Activated naive CD8-positive, alpha-beta T cell treated with anti-CD3 and anti-CD28 coated beads for 36 hours (primary cell): ENCODE results near the gene PLEKHA6. TPM values are rescaled to one million over a fixed set of nuclear protein-coding genes. Genes with fewer than 3 reads are reported as not detected.

Source experiments
- DNase-seq: peaks from one replicate; pipeline ENCODE4 v3.0.0; 2021
- H3K27ac Mint-ChIP-seq: one replicate; pipeline ENCODE4 v1.8.0; 2022; ENCODE audit warnings: mild to moderate bottlenecking, moderate library complexity, mixed read lengths
- H3K27me3 Mint-ChIP-seq: one replicate; pipeline ENCODE4 v1.8.0; 2022; ENCODE audit warnings: mild to moderate bottlenecking, mixed read lengths
- H3K36me3 Mint-ChIP-seq: one replicate; pipeline ENCODE4 v1.8.0; 2021; ENCODE audit warnings: mild to moderate bottlenecking, mixed read lengths
- H3K4me1 Mint-ChIP-seq: one replicate; pipeline ENCODE4 v1.8.0; 2021; ENCODE audit warnings: mixed read lengths
- H3K4me3 Mint-ChIP-seq: one replicate; pipeline ENCODE4 v1.8.0; 2022; ENCODE audit warnings: mild to moderate bottlenecking, moderate library complexity, mixed read lengths
- H3K9me3 Mint-ChIP-seq: one replicate; pipeline ENCODE4 v1.8.0; 2022; ENCODE audit warnings: mixed read lengths
- total RNA-seq, 2 experiments: library from RNA; stranded (reverse); gene quantifications; one replicate each; pipeline ENCODE4 v1.2.3, GENCODE V29; 2021

The PLEKHA6 gene
- total RNA-seq, 2 experiments from 2014 or later: 0.74 to 1.5 TPM

GRCh38 chr1:204274446-204274845 lies 85.3 kb downstream of the PLEKHA6 start:
- Mint-ChIP-seq H3K4me1 (no peaks in the 10 kb centered on the region), H3K27ac (no peak overlapping the region), H3K36me3 (no peaks in the 10 kb centered on the region), H3K27me3 (no peaks in the 10 kb centered on the region), H3K4me3 (no peak overlapping the region), H3K9me3 (no peaks in the 10 kb centered on the region)
- no peak for DNase-seq

DNA sequence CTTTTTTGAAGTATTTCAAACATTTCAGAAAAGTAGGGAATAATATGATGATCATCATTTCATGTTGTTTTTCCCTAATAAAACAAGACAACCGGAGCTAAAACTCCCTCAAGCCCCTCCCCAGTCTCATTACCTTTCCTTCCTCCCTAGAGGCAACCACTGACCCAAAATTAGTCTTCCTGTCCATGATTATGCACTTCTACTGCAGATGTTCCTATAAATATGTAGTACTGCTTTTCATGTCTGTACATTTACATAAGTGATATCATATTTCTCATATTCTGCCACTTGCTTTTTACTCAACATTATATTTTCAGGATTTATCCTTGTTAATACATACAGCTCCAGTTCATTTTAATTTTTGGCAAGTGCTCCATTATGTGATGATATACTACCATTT lies 87.2 kb downstream of the PLEKHA6 start:
- Mint-ChIP-seq H3K36me3 (no peaks in the 10 kb centered on the region), H3K27ac (no peak overlapping the region), H3K27me3 (no peaks in the 10 kb centered on the region), H3K4me3 (no peak overlapping the region), H3K4me1 (no peaks in the 10 kb centered on the region), H3K9me3 (no peaks in the 10 kb centered on the region)
- no peak for DNase-seq

DNA sequence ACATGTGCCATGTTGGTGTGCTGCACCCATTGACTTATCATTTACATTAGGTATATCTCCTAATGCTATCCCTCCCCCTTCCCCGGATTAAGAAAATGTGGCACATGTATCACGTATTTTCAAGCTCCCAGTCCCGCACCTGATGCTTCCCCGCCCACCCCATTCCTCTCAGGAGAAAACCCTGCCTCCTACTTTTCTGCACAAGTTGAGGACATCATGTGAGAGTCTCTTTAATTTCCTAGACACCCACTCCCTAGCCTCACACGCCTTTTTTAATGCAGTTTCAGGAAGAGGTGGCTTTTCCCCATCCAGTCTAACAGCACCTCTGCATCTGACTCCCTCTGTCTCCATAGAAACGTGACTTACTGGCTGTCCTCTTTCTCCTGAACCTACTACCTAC lies 87.8 kb downstream of the PLEKHA6 start:
- H3K36me3 Mint-ChIP-seq: no peaks in the 10 kb centered on the region
- H3K27ac Mint-ChIP-seq: no peak overlapping the region
- H3K4me3 Mint-ChIP-seq: no peak overlapping the region
- no peaks in the 10 kb centered on the region for H3K27me3 Mint-ChIP-seq
- no peaks in the 10 kb centered on the region for H3K9me3 Mint-ChIP-seq
- H3K4me1 Mint-ChIP-seq: no peaks in the 10 kb centered on the region
- DNase-seq: no peak

- H3K9me3 Mint-ChIP-seq: no peaks in the 10 kb centered on the region
- no peaks in the 10 kb centered on the region for H3K4me1 Mint-ChIP-seq
- H3K4me3 Mint-ChIP-seq: no peak overlapping the region
- H3K36me3 Mint-ChIP-seq: no peaks in the 10 kb centered on the region
- H3K27ac Mint-ChIP-seq: no peak overlapping the region
- no peak for DNase-seq
- H3K27me3 Mint-ChIP-seq: no peaks in the 10 kb centered on the region
Measured at GRCh38 chr1:204268101-204268500, 91.6 kb downstream of the PLEKHA6 start.

DNA sequence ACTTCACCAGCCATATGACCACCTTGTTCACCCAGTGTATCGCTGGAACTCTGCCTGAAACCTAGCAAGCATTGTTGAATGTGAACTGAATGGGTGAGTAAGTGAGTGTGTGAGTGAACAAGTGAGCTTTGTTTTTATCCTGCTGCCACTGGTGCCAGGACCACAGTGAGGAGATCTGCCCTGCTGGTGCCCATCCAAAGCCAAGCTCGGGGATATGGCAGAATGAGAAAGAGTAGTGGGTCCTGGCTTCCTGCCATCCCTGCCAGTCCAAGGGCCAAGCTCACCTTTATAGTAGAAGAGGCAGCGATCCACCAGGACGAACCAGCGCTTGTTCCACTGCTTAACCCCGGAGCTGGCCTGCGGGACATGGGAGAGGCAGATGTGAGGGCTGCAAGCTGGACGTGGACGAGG lies 92.5 kb downstream of the PLEKHA6 start:
- Mint-ChIP-seq H3K36me3 (no peaks in the 10 kb centered on the region), H3K9me3 (no peaks in the 10 kb centered on the region), H3K27ac (no peak overlapping the region), H3K27me3 (no peaks in the 10 kb centered on the region), H3K4me1 (no peaks in the 10 kb centered on the region), H3K4me3 (no peak overlapping the region)
- DNase-seq: no peak

GRCh38 chr1:204266504-204267034 lies 93.2 kb downstream of the PLEKHA6 start:
- Mint-ChIP-seq H3K27me3 (no peaks in the 10 kb centered on the region), H3K36me3 (no peaks in the 10 kb centered on the region), H3K27ac (no peak overlapping the region), H3K4me1 (no peaks in the 10 kb centered on the region), H3K9me3 (no peaks in the 10 kb centered on the region), H3K4me3 (no peak overlapping the region)
- no peak for DNase-seq

GRCh38 chr1:204265665-204266064 lies 94.1 kb downstream of the PLEKHA6 start:
- Mint-ChIP-seq H3K27ac (no peak overlapping the region), H3K9me3 (no peaks in the 10 kb centered on the region), H3K4me1 (no peaks in the 10 kb centered on the region)

DNA sequence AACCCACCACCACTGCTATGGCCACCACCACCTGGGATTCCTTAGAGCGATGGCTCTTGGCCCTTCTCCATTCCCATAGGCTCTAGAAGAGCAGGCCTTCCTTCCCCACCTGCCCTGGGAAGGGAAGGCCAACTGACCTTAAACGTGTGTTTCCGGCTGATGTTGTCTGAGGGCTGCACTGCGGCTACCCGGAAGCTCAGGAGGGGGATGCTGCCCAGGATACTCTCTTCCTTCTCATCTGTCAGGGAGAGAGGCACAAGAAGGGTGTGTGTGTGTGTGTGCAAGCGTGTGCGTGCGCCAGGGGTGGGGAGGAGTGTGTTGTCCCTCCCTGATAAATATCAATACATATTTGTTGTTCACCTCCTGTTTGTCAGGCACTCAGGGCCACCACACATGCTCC lies 94.9 kb downstream of the PLEKHA6 start:
- Mint-ChIP-seq H3K27ac (no peak overlapping the region), H3K27me3 (no peaks in the 10 kb centered on the region), H3K9me3 (no peaks in the 10 kb centered on the region), H3K36me3 (no peaks in the 10 kb centered on the region), H3K4me1 (no peaks in the 10 kb centered on the region), H3K4me3 (no peak overlapping the region)
- DNase-seq: no peak

More at GRCh38 chr1:204265665-204266064, 94.1 kb downstream of the PLEKHA6 start:
- DNase-seq: no peak
- Mint-ChIP-seq H3K27me3 (no peaks in the 10 kb centered on the region), H3K36me3 (no peaks in the 10 kb centered on the region), H3K4me3 (no peak overlapping the region)

DNA sequence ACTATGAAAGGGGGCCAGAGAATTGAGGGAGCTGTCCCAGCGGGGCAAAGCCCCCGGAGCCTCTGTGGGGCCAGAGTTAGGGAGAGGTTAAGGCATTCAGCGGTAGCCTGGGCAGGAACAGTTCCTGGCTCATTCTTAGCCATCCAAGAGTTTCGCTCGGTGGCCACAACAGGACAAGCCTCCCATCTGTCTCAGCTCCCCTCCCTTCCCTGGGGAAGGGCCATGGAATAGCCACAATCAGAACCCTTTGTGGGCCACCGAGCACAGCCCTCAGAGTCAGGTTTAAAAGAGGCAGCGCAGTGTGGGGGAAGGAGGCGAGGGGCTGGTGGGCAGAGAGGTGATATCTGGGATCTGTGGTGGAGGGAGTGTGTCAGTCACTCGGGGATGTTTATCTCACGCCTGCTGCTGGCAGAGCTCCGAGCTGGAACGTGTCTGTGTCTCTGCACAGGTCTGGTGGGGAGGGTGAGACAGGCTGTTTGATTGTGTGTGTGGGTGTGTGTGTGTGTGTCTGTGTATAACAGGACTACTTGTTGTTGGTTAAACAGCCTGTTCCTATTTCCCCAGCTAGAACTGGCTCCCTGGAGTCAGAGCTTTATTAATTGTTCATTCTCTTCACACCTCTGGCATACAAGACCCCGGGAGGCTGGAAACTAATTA lies 96.3 kb downstream of the PLEKHA6 start:
- no peaks in the 10 kb centered on the region for H3K27me3 Mint-ChIP-seq
- no peak overlapping the region for H3K27ac Mint-ChIP-seq
- no peak overlapping the region for H3K4me3 Mint-ChIP-seq
- DNase-seq: no peak
- H3K4me1 Mint-ChIP-seq: no peaks in the 10 kb centered on the region
- no peaks in the 10 kb centered on the region for H3K36me3 Mint-ChIP-seq
- no peaks in the 10 kb centered on the region for H3K9me3 Mint-ChIP-seq

DNA sequence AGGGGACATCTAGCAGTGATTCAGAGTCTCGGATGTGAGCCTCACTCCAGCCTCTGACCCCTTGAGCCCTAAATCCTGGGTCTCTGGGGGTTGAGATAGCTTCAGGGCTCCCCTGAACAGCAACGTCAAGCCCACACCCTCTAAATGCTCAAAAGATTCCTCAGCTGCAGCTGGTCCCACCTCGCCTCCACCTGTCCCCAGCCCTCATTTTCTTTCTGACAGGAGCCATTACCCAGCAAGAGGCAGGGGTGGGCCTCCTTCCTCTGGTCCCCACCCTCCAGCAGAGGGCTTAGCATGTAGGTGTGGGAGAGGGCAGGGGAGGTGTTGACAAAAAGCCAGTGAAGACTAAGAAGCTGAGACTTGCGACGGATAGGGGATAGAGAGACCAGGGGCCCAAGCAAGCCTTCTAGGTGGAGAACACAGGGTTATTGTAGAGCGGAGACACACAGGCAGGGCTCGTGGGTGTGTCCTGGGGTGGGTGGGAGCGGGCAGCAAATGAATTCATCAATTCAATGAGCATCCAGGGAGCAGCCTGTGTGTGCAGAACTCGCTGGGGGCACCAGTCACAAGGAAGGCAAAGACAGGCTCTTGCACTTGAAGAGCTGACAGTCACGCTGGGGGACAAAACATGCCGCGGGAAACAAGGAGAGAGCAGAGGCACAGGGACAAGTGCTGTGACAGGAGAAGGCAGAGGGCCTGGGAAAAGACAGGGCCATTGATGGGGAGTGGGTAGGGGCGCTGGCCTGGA lies 97.0 kb downstream of the PLEKHA6 start:
- Mint-ChIP-seq H3K27me3 (no peaks in the 10 kb centered on the region), H3K27ac (no peak overlapping the region), H3K9me3 (no peaks in the 10 kb centered on the region), H3K4me1 (no peaks in the 10 kb centered on the region), H3K4me3 (no peak overlapping the region), H3K36me3 (no peaks in the 10 kb centered on the region)
- DNase-seq: no peak

- no peak for DNase-seq
- no peaks in the 10 kb centered on the region for H3K27me3 Mint-ChIP-seq
- H3K4me1 Mint-ChIP-seq: no peaks in the 10 kb centered on the region
- no peaks in the 10 kb centered on the region for H3K36me3 Mint-ChIP-seq
- no peaks in the 10 kb centered on the region for H3K9me3 Mint-ChIP-seq
- no peak overlapping the region for H3K27ac Mint-ChIP-seq
- no peak overlapping the region for H3K4me3 Mint-ChIP-seq
Measured at GRCh38 chr1:204261746-204262505, 97.8 kb downstream of the PLEKHA6 start.

DNA sequence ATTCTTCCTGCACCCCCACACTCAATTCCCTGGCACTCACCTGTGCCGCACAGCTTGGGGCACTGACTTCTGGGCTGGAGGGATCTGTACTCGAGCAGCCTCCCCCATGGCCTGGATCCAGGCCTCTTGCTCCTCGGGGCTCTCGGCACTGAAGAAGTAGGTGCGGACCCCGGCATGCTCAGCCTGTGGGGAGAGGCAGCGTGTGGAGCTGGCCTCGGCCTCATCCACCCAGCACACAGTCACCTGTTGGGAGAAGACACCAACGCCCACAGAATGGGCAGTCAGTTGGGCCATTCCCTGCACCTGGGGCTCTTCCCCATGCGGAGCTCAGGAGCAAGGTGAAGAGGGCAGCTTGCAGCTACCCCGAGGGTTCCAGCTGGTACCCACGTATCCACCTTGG lies 98.5 kb downstream of the PLEKHA6 start:
- Mint-ChIP-seq H3K27me3 (no peaks in the 10 kb centered on the region), H3K4me1 (no peaks in the 10 kb centered on the region), H3K36me3 (no peaks in the 10 kb centered on the region), H3K27ac (no peak overlapping the region), H3K4me3 (no peak overlapping the region), H3K9me3 (no peaks in the 10 kb centered on the region)
- DNase-seq: no peak

GRCh38 chr1:204260601-204261197 lies 99.0 kb downstream of the PLEKHA6 start:
- Mint-ChIP-seq H3K27me3 (no peaks in the 10 kb centered on the region), H3K36me3 (no peaks in the 10 kb centered on the region), H3K4me1 (no peaks in the 10 kb centered on the region), H3K9me3 (no peaks in the 10 kb centered on the region), H3K4me3 (no peak overlapping the region), H3K27ac (no peak overlapping the region)
- DNase-seq: no peak

GRCh38 chr1:204259782-204260181 lies 99.9 kb downstream of the PLEKHA6 start:
- DNase-seq: no peak
- Mint-ChIP-seq H3K27me3 (no peaks in the 10 kb centered on the region), H3K36me3 (no peaks in the 10 kb centered on the region), H3K4me3 (no peak overlapping the region), H3K4me1 (no peaks in the 10 kb centered on the region), H3K9me3 (no peaks in the 10 kb centered on the region), H3K27ac (no peak overlapping the region)

- no peaks in the 10 kb centered on the region for H3K4me1 Mint-ChIP-seq
- no peak overlapping the region for H3K27ac Mint-ChIP-seq
Measured at GRCh38 chr1:204259196-204259595, 100.5 kb downstream of the PLEKHA6 start.

More at GRCh38 chr1:204259196-204259595, 100.5 kb downstream of the PLEKHA6 start:
- no peaks in the 10 kb centered on the region for H3K9me3 Mint-ChIP-seq
- no peaks in the 10 kb centered on the region for H3K27me3 Mint-ChIP-seq
- no peaks in the 10 kb centered on the region for H3K36me3 Mint-ChIP-seq
- DNase-seq: no peak
- no peak overlapping the region for H3K4me3 Mint-ChIP-seq
